GM18499 (cell line): Measurements from ENCODE around the gene CCSER1.
"Not testable (repeated sequence)": the region's sequence is repeated elsewhere in the genome, so short reads cannot be mapped to it uniquely, and the experiment has no call there.

ENCODE experiments used
- ATAC-seq: cut with Tn5 transposase; IDR thresholded peaks from one replicate; pipeline ENCODE4 v1.9.1; 2021; ENCODE audit warnings: moderate number of reproducible peaks; ENCODE audit not compliant: insufficient read depth, unreplicated experiment

CCSER1 gene

DNA sequence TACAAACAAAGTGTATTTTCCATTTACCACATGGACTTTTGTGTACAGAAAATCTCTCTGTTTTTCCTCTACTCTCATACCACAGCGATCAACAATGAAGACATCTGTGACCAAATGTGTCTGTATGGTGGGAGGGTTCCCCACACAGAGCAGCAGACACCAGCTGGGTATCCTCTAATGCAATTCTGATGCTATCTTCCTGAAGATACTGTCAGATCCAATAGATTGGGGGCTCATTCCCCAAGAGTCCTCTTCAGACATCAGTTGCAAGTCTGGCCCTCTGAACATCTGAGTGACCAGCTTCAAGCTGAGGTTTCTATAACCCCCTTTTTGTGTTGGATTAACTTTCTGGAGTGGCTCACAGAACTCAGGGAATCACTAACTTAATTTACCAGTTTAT is 659.4 kb downstream of the CCSER1 start:
- ATAC-seq, result no peak

DNA sequence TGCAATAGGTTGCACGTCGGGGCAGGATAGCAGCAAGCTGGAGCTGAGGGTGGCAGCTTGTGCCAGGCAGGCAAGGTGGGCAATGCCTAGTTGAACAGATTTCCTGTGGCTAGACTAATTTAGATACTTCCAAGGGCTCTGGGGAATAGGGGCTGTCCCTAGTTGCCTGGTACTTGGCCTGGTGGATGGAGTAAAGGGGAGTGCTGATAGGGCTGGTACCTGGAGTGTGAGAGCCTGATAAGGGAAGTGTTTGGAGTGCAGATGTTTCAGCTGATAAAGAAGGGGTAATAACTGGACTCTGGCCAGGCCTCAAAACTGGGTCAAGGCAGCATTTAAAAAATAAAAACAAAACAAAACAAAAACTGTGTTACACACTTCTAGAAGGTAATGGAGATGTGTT is 665.5 kb downstream of the CCSER1 start:
- no peak for ATAC-seq

DNA sequence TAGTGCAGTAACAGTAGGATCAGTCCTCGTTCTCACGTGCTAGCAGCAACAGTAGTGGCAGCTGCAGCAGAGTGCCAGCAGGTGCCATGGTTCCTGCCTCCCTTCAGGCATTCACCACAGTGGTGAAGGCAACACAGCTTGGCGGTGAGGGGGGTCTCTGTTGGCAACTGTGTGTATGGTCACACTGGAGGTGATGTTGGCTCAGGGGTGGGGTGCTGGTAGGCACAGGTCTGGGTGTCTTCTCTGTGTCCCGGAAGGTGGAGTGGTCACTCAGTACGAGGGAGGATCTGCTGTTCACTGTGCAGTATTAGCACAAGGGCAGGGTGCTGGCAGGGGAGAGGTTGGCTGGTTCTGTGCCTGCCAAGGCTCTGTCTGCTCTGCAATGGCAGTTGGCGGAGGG is 671.8 kb downstream of the CCSER1 start:
- no peak for ATAC-seq

- ATAC-seq, result no peak
These were observed 672.7 kb downstream of the CCSER1 start for GRCh38 chr4:90799895-90800294.

GRCh38 chr4:90815569-90815968 is 688.4 kb downstream of the CCSER1 start:
- ATAC-seq, result no peak

DNA sequence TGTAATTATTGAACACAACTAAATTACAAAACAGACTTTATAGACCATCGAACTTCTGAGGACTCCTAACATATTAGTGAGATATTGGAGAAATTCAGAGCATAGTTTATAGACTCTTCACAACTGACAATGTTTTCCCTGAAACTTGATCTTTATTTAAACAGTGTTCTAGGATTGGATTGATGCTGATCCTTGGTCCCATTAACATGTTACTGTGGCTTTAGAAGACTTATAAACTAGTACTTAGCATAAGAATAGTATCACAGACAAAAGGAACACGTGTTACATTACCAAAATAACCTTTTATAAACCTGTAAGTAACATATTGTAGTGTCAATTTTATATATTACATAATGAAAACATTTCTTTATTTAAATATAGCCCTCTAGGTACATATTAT is 689.6 kb downstream of the CCSER1 start:
- ATAC-seq, result no peak

GRCh38 chr4:90824266-90825150 is 697.3 kb downstream of the CCSER1 start:
- ATAC-seq, result no peak

- ATAC-seq, result no peak
These were observed 698.7 kb downstream of the CCSER1 start for GRCh38 chr4:90825849-90826248.

DNA sequence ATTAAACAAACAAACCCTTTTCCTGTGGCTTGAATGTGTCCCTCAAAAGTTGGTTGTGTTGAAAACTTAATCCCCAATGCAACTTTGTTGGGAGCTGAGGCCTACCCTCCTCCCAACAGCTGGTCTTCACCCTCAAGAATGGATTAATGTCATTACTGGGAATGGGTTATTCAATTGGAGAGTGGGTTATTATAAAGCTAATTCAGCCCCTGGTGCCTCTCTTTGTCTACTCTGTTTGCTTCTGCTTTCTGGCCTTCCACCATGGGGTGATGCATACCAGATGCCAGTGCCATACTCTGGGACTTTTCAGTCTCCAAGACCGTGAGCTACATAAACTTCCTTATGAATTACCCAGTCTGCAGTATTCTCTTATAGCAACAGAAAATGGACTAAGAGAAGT is 706.5 kb downstream of the CCSER1 start:
- no peak for ATAC-seq

GRCh38 chr4:90837241-90837640 is 710.0 kb downstream of the CCSER1 start:
- no peak for ATAC-seq

DNA sequence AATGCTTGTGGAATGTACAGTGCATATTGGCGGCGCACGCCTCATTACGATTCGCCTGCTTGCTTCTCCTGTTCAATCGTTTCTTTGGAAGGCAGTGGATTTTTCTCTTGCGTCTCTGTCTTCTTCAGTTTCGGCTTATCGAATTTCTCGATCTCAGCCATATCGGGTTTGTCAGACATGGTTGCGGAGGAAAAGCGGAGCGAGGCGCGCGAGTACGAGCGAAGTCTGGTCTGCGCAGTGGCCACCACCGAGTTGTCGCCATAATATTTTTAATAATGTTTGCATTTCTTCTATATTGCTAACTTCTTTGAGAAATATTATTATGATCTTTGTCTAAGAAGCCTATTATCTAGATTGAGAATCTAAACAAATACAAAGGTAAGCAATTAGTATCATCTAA is 711.7 kb downstream of the CCSER1 start:
- ATAC-seq, result not testable (repeated sequence)

GRCh38 chr4:90840291-90840690 is 713.1 kb downstream of the CCSER1 start:
- no peak for ATAC-seq

- ATAC-seq, result no peak
These were observed 713.6 kb downstream of the CCSER1 start for GRCh38 chr4:90840828-90841227.

DNA sequence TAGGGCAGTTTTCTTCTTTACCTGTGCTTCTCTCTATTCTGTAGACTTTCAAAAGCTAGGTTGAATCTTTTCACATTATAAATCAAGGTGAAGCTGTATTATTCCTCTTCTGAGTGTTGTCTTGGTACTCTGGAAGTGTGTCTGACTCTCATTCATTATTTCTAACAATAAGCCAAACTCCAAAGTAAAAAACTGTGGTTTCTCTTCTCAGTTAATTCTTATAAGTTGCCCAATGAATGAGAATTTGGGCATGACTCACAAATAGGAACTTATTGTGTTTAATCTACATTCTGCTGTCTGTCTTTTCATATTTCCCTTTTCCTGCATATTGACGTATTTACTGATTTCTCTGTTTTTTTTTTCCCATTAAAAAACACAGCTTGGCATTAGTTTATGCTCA is 714.5 kb downstream of the CCSER1 start:
- no peak for ATAC-seq

GRCh38 chr4:90842960-90843359 is 715.8 kb downstream of the CCSER1 start:
- ATAC-seq, result peak; percentile 96

- ATAC-seq, result no peak
These were observed 717.0 kb downstream of the CCSER1 start for GRCh38 chr4:90844241-90844640.

DNA sequence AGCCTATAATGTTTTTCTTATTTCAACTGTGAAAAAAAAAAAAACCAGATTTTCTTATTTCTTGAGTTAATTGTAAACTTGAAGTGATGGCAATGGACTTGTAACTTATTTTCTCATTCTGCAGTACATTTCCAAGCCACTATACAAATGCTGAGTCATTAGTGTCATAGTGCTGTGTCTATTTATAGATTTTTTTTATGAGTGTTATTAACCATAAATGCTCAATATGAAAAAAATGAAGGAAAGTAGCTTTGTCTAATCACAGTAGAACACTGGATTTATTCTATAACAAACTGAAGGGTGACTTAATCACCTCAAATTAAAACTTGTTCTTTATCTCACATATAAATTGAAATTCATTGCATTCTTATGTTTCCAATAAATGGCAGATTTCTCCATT is 718.6 kb downstream of the CCSER1 start:
- no peak for ATAC-seq

DNA sequence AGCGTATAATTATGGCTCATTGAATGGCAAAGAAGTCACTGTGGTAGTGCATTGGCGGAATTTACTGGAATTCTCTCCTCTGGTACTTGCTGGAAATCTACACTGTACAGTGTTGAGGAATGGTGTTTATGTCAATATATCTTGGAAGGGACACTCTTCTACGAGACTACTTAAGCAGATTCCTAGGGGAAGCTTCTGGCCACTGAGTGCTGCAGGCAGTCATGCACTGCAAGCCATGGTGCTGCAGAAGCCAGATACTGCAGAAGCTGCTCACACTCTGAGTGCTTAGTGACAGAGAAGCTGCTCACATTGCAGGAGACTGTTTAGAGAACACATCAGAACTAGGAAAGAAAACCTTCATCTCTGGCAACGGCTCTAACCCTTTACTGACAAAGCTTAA is 725.0 kb downstream of the CCSER1 start:
- ATAC-seq, result no peak

DNA sequence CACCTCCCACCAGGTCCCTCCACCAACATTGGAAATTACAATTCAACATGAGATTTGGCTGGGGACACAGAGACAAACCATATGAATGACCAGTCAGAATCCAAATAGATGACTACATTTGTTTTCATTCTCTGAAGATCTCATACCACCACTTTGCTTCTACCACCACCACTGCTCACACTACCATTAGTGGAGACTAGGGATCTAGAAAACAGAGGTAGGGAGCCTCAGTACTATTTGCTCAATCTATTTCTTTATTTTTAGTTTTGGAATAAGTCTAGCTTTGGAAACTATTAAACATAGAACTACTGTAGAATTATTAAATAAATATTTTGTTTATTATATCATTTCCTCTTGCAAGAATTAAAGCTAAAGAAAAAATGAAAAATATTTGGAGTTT is 727.9 kb downstream of the CCSER1 start:
- no peak for ATAC-seq

- ATAC-seq, result no peak
These were observed 730.1 kb downstream of the CCSER1 start for GRCh38 chr4:90857081-90857820.

- ATAC-seq, result no peak
These were observed 748.6 kb downstream of the CCSER1 start for GRCh38 chr4:90875791-90876190.

GRCh38 chr4:90876296-90876695 is 749.1 kb downstream of the CCSER1 start:
- no peak for ATAC-seq
